Neuron (in vitro differentiated cells): ENCODE data around the gene ABHD16B.
A peak's percentile ranks its signal among the peaks of the same experiment; 100 is the strongest.

Experiments
- H2AFZ ChIP-seq: one replicate; pipeline ENCODE4 v1.6.1; 2013; ENCODE audit warnings: low read depth, mild to moderate bottlenecking, inconsistent platforms, low read length, moderate library complexity
- H3K27me3 ChIP-seq: one replicate; pipeline ENCODE4 v1.6.1; 2013; ENCODE audit warnings: low read length; ENCODE audit not compliant: insufficient read depth
- H3K36me3 ChIP-seq: one replicate; pipeline ENCODE4 v1.6.1; 2013; ENCODE audit warnings: low read length; ENCODE audit not compliant: insufficient read depth
- H3K4me1 ChIP-seq: one replicate; pipeline ENCODE4 v1.6.1; 2013; ENCODE audit warnings: low read length; ENCODE audit not compliant: insufficient read depth
- H3K4me3 ChIP-seq: 2 replicates; pipeline ENCODE4 v1.5.1; 2013; ENCODE audit warnings: mild to moderate bottlenecking, low read length, moderate library complexity
- H3K9me3 ChIP-seq: one replicate; pipeline ENCODE4 v1.6.1; 2013; ENCODE audit warnings: low read length

The ABHD16B gene

GRCh38 chr20:63854069-63854765 lies 7.1 kb upstream of the ABHD16B start:
- H3K9me3 ChIP-seq, result peaks cover 2% of the 10 kb centered on the region
- no peak overlapping the region for H2AFZ ChIP-seq
- H3K4me1 ChIP-seq, result peaks cover 16% of the 10 kb centered on the region
- no peaks in the 10 kb centered on the region for H3K27me3 ChIP-seq
- H3K36me3 ChIP-seq, result no peaks in the 10 kb centered on the region
- H3K4me3 ChIP-seq, result no peak overlapping the region

GRCh38 chr20:63854766-63855362 lies 6.4 kb upstream of the ABHD16B start:
- no peak overlapping the region for H3K4me3 ChIP-seq
- no peak overlapping the region for H2AFZ ChIP-seq
- no peaks in the 10 kb centered on the region for H3K36me3 ChIP-seq
- H3K27me3 ChIP-seq, result no peaks in the 10 kb centered on the region
- H3K4me1 ChIP-seq, result peaks cover 20% of the 10 kb centered on the region
- peaks cover 2% of the 10 kb centered on the region for H3K9me3 ChIP-seq

- Histone ChIP-seq H3K27me3 (no peaks in the 10 kb centered on the region), H3K36me3 (no peaks in the 10 kb centered on the region), H3K4me1 (peaks cover 20% of the 10 kb centered on the region), H2AFZ (no peak overlapping the region), H3K9me3 (peaks cover 1% of the 10 kb centered on the region), H3K4me3 (no peak overlapping the region)
Observed at GRCh38 chr20:63855363-63856097, 5.8 kb upstream of the ABHD16B start.

- Histone ChIP-seq H3K9me3 (no peaks in the 10 kb centered on the region), H3K4me3 (no peak overlapping the region), H3K27me3 (no peaks in the 10 kb centered on the region), H3K36me3 (no peaks in the 10 kb centered on the region), H2AFZ (no peak overlapping the region), H3K4me1 (peaks cover 20% of the 10 kb centered on the region)
Observed at GRCh38 chr20:63856098-63856511, 5.2 kb upstream of the ABHD16B start.

- H3K36me3 ChIP-seq, result peaks cover 14% of the 10 kb centered on the region
- H3K4me1 ChIP-seq, result peaks cover 20% of the 10 kb centered on the region
- no peaks in the 10 kb centered on the region for H3K27me3 ChIP-seq
- H3K9me3 ChIP-seq, result no peaks in the 10 kb centered on the region
- no peak overlapping the region for H3K4me3 ChIP-seq
- H2AFZ ChIP-seq, result no peak overlapping the region
Observed at GRCh38 chr20:63857764-63858392, 3.4 kb upstream of the ABHD16B start.

GRCh38 chr20:63858393-63859165 lies 2.7 kb upstream of the ABHD16B start:
- Histone ChIP-seq H3K4me3 (peak overlapping the region; percentile 34), H3K4me1 (peaks cover 20% of the 10 kb centered on the region), H3K36me3 (peaks cover 14% of the 10 kb centered on the region), H3K27me3 (no peaks in the 10 kb centered on the region), H3K9me3 (no peaks in the 10 kb centered on the region), H2AFZ (no peak overlapping the region)

- Histone ChIP-seq H3K9me3 (no peaks in the 10 kb centered on the region), H3K4me3 (peak overlapping the region; percentile 34), H3K36me3 (peaks cover 14% of the 10 kb centered on the region), H3K27me3 (no peaks in the 10 kb centered on the region), H3K4me1 (peaks cover 26% of the 10 kb centered on the region), H2AFZ (no peak overlapping the region)
Observed at GRCh38 chr20:63859166-63859699, 2.1 kb upstream of the ABHD16B start.

- Histone ChIP-seq H3K4me1 (peaks cover 26% of the 10 kb centered on the region), H3K4me3 (no peak overlapping the region), H3K9me3 (no peaks in the 10 kb centered on the region), H3K36me3 (peaks cover 14% of the 10 kb centered on the region), H2AFZ (no peak overlapping the region), H3K27me3 (no peaks in the 10 kb centered on the region)
Observed at GRCh38 chr20:63860325-63861051, 810 bp upstream of the ABHD16B start.

- Histone ChIP-seq H2AFZ (no peak overlapping the region), H3K4me3 (no peak overlapping the region), H3K36me3 (peaks cover 14% of the 10 kb centered on the region), H3K9me3 (no peaks in the 10 kb centered on the region), H3K4me1 (peaks cover 35% of the 10 kb centered on the region), H3K27me3 (no peaks in the 10 kb centered on the region)
Observed at GRCh38 chr20:63861981-63862901, 943 bp downstream of the ABHD16B start.

GRCh38 chr20:63863021-63863797 lies 1.9 kb downstream of the ABHD16B start:
- no peaks in the 10 kb centered on the region for H3K27me3 ChIP-seq
- H3K4me1 ChIP-seq, result peaks cover 29% of the 10 kb centered on the region
- no peak overlapping the region for H2AFZ ChIP-seq
- peaks cover 16% of the 10 kb centered on the region for H3K36me3 ChIP-seq
- H3K9me3 ChIP-seq, result no peaks in the 10 kb centered on the region
- no peak overlapping the region for H3K4me3 ChIP-seq
